ENCODE results near the gene ANK3. TPM values are rescaled to one million over a fixed set of nuclear protein-coding genes. Genes with fewer than 3 reads are reported as not detected.
A peak's percentile ranks its signal among the peaks of the same experiment; 100 is the strongest.

ANK3 gene
- total RNA-seq, 2 donors from 2014 or later: 41.0 to 113 TPM

- intact Hi-C loops (cut with DNase I): no loop called here
- peaks cover 23% of the 10 kb centered on the region for H3K4me1 ChIP-seq
- H3K4me3 ChIP-seq: no peak overlapping the region
- no peaks in the 10 kb centered on the region for H3K9me3 ChIP-seq
- no peak overlapping the region for H3K27ac ChIP-seq
- DNase-seq (no peak), ATAC-seq (no peak)
- WGBS, 2 donors: 82 to 91% methylated on average over 3 of the region's 3 CpGs
- TF ChIP-seq POLR2A (IDR thresholded peaks at IDR 0.05) (no peak), CTCF (IDR thresholded peaks at IDR 0.05) (no peak)
- no peaks in the 10 kb centered on the region for H3K36me3 ChIP-seq (replicated peaks in 1 of 2; ENCODE audit: insufficient read depth in 1 of 2, low read depth in 2 of 2)
- no peaks in the 10 kb centered on the region for H3K27me3 ChIP-seq
Measured at GRCh38 chr10:60144099-60144498, 245.6 kb downstream of the ANK3 start.

GRCh38 chr10:60142736-60143135, 246.9 kb downstream of the ANK3 start:
- Histone ChIP-seq H3K4me1 (peaks cover 9% of the 10 kb centered on the region), H3K27ac (no peak overlapping the region), H3K9me3 (no peaks in the 10 kb centered on the region), H3K36me3 (replicated peaks in 1 of 2; ENCODE audit: insufficient read depth in 1 of 2, low read depth in 2 of 2) (no peaks in the 10 kb centered on the region), H3K4me3 (no peak overlapping the region), H3K27me3 (no peaks in the 10 kb centered on the region)
- TF ChIP-seq POLR2A (IDR thresholded peaks at IDR 0.05) (no peak), CTCF (IDR thresholded peaks at IDR 0.05) (no peak)
- WGBS, 2 donors: 81% methylated on average over 1 of the region's 1 CpG
- no peak for ATAC-seq
- intact Hi-C loops (cut with DNase I): no loop called here
- DNase-seq: no peak

GRCh38 chr10:60141896-60142559, 247.6 kb downstream of the ANK3 start:
- H3K4me1 ChIP-seq: peaks cover 2% of the 10 kb centered on the region
- ATAC-seq: no peak
- no peak overlapping the region for H3K27ac ChIP-seq
- H3K27me3 ChIP-seq: no peaks in the 10 kb centered on the region
- intact Hi-C loops (cut with DNase I): no loop called here
- TF ChIP-seq CTCF (IDR thresholded peaks at IDR 0.05) (no peak), POLR2A (IDR thresholded peaks at IDR 0.05) (no peak)
- WGBS, 2 donors: 86 to 94% methylated on average over 7 of the region's 7 CpGs
- H3K36me3 ChIP-seq (replicated peaks in 1 of 2; ENCODE audit: insufficient read depth in 1 of 2, low read depth in 2 of 2): no peaks in the 10 kb centered on the region
- no peak for DNase-seq
- H3K9me3 ChIP-seq: no peaks in the 10 kb centered on the region
- H3K4me3 ChIP-seq: no peak overlapping the region

GRCh38 chr10:60140651-60141632, 248.7 kb downstream of the ANK3 start:
- Histone ChIP-seq H3K9me3 (no peaks in the 10 kb centered on the region), H3K27me3 (no peaks in the 10 kb centered on the region), H3K4me3 (no peak overlapping the region), H3K4me1 (no peaks in the 10 kb centered on the region), H3K36me3 (replicated peaks in 1 of 2; ENCODE audit: insufficient read depth in 1 of 2, low read depth in 2 of 2) (no peaks in the 10 kb centered on the region), H3K27ac (peak overlapping the region in 3 of 4 donors; percentile 30 to 54 (median 41))
- no peak for TF ChIP-seq POLR2A (IDR thresholded peaks at IDR 0.05)
- no peak for TF ChIP-seq CTCF (IDR thresholded peaks at IDR 0.05)
- intact Hi-C loops (cut with DNase I): no loop called here
- peak; percentile 63 for ATAC-seq
- no peak for DNase-seq
- WGBS, 2 donors: 67 to 77% methylated on average over 12 of the region's 12 CpGs
